KMS-11 (cell line): ENCODE data around the gene ZNF160.
"Not testable (repeated sequence)": the region's sequence is repeated elsewhere in the genome, so short reads cannot be mapped to it uniquely, and the experiment has no call there.

Experiments used
- H2AFZ ChIP-seq: fragments of 200-600 bp; sonication (generic); 2 replicates; pipeline ENCODE4 v1.6.1; 2016; ENCODE audit warnings: antibody characterized with exemption, mixed run types, low read depth
- H3K27ac ChIP-seq: fragments of 200-600 bp; sonication (generic); 2 replicates; pipeline ENCODE4 v1.6.1; 2016; ENCODE audit warnings: mild to moderate bottlenecking, mixed run types
- H3K27me3 ChIP-seq: fragments of 200-600 bp; sonication (generic); 2 replicates; pipeline ENCODE4 v1.6.1; 2017; ENCODE audit warnings: mild to moderate bottlenecking, low read depth, mixed run types, moderate library complexity; ENCODE audit not compliant: insufficient read depth
- H3K36me3 ChIP-seq: fragments of 200-600 bp; sonication (generic); 2 replicates; pipeline ENCODE4 v1.6.1; 2017; ENCODE audit warnings: mild to moderate bottlenecking, mixed run types; ENCODE audit not compliant: insufficient read depth
- H3K4me1 ChIP-seq: fragments of 200-600 bp; sonication (generic); 2 replicates; pipeline ENCODE4 v1.6.1; 2016; ENCODE audit warnings: mild to moderate bottlenecking, low read depth, mixed run types; ENCODE audit not compliant: poor library complexity, severe bottlenecking
- H3K4me2 ChIP-seq: fragments of 200-600 bp; sonication (generic); 2 replicates; pipeline ENCODE4 v1.7.0; 2016; ENCODE audit warnings: mild to moderate bottlenecking, mixed run types
- H3K4me3 ChIP-seq: fragments of 200-600 bp; sonication (generic); IDR thresholded peaks from 2 replicates; pipeline ENCODE4 v1.6.1; 2017; ENCODE audit warnings: low read depth, low read length, mixed read lengths; ENCODE audit not compliant: insufficient read depth
- H3K79me2 ChIP-seq: fragments of 200-600 bp; sonication (generic); 2 replicates; pipeline ENCODE4 v1.6.1; 2016; ENCODE audit warnings: low read depth, mixed run types; ENCODE audit not compliant: insufficient read depth
- H3K9ac ChIP-seq: fragments of 200-600 bp; sonication (generic); 2 replicates; pipeline ENCODE4 v1.6.1; 2016; ENCODE audit warnings: mild to moderate bottlenecking, mixed run types
- H4K20me1 ChIP-seq: fragments of 200-600 bp; sonication (generic); 2 replicates; pipeline ENCODE4 v1.6.1; 2016; ENCODE audit warnings: mild to moderate bottlenecking, mixed run types; ENCODE audit not compliant: insufficient read depth
- CTCF ChIP-seq: fragments of 200-600 bp; sonication (generic); conservative IDR thresholded peaks from 2 replicates; pipeline ENCODE4 v1.6.1; 2017; ENCODE audit warnings: low read depth, mild to moderate bottlenecking, antibody characterized with exemption, low read length, moderate library complexity, mixed read lengths

ZNF160 gene

GRCh38 chr19:53132141-53132991 is 29.1 kb upstream of the ZNF160 start, which contains the start of gene ZNF415:
TSS of gene ZNF415 (minus strand) at chr19:53132910. CDS start at chr19:53122676, 10,234 bp downstream.
- Histone ChIP-seq H3K9ac (no peak within 1 kb of the TSS), H3K79me2 (no peaks in the 10 kb centered on the region), H3K4me3 (no peak within 1 kb of the TSS), H3K27me3 (no peaks in the 10 kb centered on the region), H2AFZ (no peak within 1 kb of the TSS), H3K36me3 (no peaks in the 10 kb centered on the region), H4K20me1 (no peaks in the 10 kb centered on the region), H3K27ac (no peak within 1 kb of the TSS), H3K4me2 (no peak within 1 kb of the TSS), H3K4me1 (no peaks in the 10 kb centered on the region)
- TF ChIP-seq CTCF = no peak

GRCh38 chr19:53131727-53132126 is 28.5 kb upstream of the ZNF160 start:
- Histone ChIP-seq H3K4me3 (no peak overlapping the region), H3K27me3 (no peaks in the 10 kb centered on the region), H3K4me2 (no peak overlapping the region), H2AFZ (no peak overlapping the region), H4K20me1 (no peaks in the 10 kb centered on the region), H3K79me2 (no peaks in the 10 kb centered on the region), H3K9ac (no peak overlapping the region), H3K36me3 (no peaks in the 10 kb centered on the region), H3K4me1 (no peaks in the 10 kb centered on the region), H3K27ac (no peak overlapping the region)
- TF ChIP-seq CTCF = no peak

- no peak overlapping the region for H3K4me3 ChIP-seq
Observed at GRCh38 chr19:53131085-53131590, 27.9 kb upstream of the ZNF160 start.

GRCh38 chr19:53130506-53130905 is 27.3 kb upstream of the ZNF160 start:
- H3K4me3 ChIP-seq = no peak overlapping the region
- H4K20me1 ChIP-seq = no peaks in the 10 kb centered on the region
- H3K4me2 ChIP-seq = no peak overlapping the region
- H3K27me3 ChIP-seq = no peaks in the 10 kb centered on the region
- H3K27ac ChIP-seq = no peak overlapping the region
- no peak overlapping the region for H3K9ac ChIP-seq
- H3K79me2 ChIP-seq = no peaks in the 10 kb centered on the region
- no peak for TF ChIP-seq CTCF
- no peak overlapping the region for H2AFZ ChIP-seq
- no peaks in the 10 kb centered on the region for H3K36me3 ChIP-seq
- no peaks in the 10 kb centered on the region for H3K4me1 ChIP-seq

More at GRCh38 chr19:53131085-53131590, 27.9 kb upstream of the ZNF160 start:
- H3K4me2 ChIP-seq = no peak overlapping the region
- no peak overlapping the region for H3K27ac ChIP-seq
- no peak overlapping the region for H2AFZ ChIP-seq
- H3K79me2 ChIP-seq = no peaks in the 10 kb centered on the region
- no peaks in the 10 kb centered on the region for H3K27me3 ChIP-seq
- H3K4me1 ChIP-seq = no peaks in the 10 kb centered on the region
- no peaks in the 10 kb centered on the region for H3K36me3 ChIP-seq
- TF ChIP-seq CTCF = no peak
- no peaks in the 10 kb centered on the region for H4K20me1 ChIP-seq
- H3K9ac ChIP-seq = no peak overlapping the region

GRCh38 chr19:53126733-53127526 is 23.7 kb upstream of the ZNF160 start:
- H3K79me2 ChIP-seq, H3K4me2 ChIP-seq, H4K20me1 ChIP-seq, H3K4me1 ChIP-seq, H3K27ac ChIP-seq, H2AFZ ChIP-seq, H3K9ac ChIP-seq, H3K36me3 ChIP-seq, H3K4me3 ChIP-seq, H3K27me3 ChIP-seq: not testable (repeated sequence)
